Upper lobe of left lung (tissue), 4 donors: Measurements from ENCODE around the gene RPRD1B.

Experiments
- POLR2A ChIP-seq, 4 donors: fragments of 450-650 bp; IDR thresholded peaks; one replicate each; pipeline ENCODE4 v1.5.1; 2016 to 2017; ENCODE audit warnings: antibody characterized with exemption in 4 of 4, mild to moderate bottlenecking in 2 of 4
- POLR2AphosphoS5 ChIP-seq, 2 donors: sonication (generic); formaldehyde crosslinking; IDR thresholded peaks; one replicate each; pipeline ENCODE4 v1.5.1; 2017; ENCODE audit warnings: antibody characterized with exemption in 2 of 2
- TF ChIP-seq, protein P1 (sequence below), 6 experiments: fragments of 450-650 bp in 4 of 6; fragments of 200-600 bp in 2 of 6; sonication (generic) in 2 of 6; IDR thresholded peaks; one replicate each; pipeline ENCODE4 v1.5.1; 2016 to 2019; ENCODE audit warnings: antibody characterized with exemption in 6 of 6

DNA sequence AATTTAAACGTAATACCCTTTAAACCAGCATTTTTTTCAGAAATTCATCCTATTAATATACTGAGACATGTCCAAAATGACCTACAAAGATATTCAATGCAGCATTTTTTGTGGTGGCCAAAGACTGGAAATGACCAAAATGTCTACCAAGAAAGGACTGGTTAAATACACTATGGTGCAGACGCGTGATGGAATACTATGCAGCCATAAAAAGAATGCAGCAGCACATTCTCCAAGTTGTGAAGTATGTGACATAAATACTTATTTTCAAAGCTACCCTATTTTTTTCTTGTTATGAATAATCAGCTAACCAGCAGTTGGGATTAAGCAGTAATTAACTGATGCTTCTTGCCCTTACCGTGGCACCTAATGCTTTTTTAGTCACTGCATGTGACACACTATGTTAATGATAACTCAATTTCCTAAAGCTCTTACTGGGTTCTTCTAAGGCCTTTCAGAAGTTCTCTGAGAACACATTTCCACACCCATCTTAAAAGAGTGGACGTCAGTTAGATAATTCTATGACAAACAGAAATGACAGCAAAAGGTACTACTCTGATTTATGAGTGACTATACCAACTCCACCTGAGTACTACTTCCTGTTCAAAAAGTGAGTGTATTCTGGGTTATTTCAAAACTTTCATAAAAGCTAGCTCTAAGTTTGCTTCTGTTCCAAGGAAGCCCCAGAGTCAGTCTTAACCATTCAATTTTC lies 25.2 kb upstream of the RPRD1B start:
- TF ChIP-seq POLR2A (IDR thresholded peaks at IDR 0.05) (no peak), POLR2AphosphoS5 (IDR thresholded peaks at IDR 0.05) (no peak)
- TF ChIP-seq, protein P1, sequence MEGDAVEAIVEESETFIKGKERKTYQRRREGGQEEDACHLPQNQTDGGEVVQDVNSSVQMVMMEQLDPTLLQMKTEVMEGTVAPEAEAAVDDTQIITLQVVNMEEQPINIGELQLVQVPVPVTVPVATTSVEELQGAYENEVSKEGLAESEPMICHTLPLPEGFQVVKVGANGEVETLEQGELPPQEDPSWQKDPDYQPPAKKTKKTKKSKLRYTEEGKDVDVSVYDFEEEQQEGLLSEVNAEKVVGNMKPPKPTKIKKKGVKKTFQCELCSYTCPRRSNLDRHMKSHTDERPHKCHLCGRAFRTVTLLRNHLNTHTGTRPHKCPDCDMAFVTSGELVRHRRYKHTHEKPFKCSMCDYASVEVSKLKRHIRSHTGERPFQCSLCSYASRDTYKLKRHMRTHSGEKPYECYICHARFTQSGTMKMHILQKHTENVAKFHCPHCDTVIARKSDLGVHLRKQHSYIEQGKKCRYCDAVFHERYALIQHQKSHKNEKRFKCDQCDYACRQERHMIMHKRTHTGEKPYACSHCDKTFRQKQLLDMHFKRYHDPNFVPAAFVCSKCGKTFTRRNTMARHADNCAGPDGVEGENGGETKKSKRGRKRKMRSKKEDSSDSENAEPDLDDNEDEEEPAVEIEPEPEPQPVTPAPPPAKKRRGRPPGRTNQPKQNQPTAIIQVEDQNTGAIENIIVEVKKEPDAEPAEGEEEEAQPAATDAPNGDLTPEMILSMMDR (IDR thresholded peaks at IDR 0.05), result no peak
